GM12873 (cell line): Measurements from ENCODE around the gene MBP.

Source experiments
- TF ChIP-seq, protein P1 (sequence below): IDR thresholded peaks from 2 replicates; pipeline ENCODE4 v1.5.1; 2012; ENCODE audit warnings: low read depth, mild to moderate bottlenecking, moderate library complexity, low read length, control low read depth; ENCODE audit not compliant: insufficient read depth; ENCODE audit errors: missing control alignments

MBP gene

GRCh38 chr18:77082316-77082955, 50.1 kb downstream of the MBP start:
- TF ChIP-seq, protein P1, sequence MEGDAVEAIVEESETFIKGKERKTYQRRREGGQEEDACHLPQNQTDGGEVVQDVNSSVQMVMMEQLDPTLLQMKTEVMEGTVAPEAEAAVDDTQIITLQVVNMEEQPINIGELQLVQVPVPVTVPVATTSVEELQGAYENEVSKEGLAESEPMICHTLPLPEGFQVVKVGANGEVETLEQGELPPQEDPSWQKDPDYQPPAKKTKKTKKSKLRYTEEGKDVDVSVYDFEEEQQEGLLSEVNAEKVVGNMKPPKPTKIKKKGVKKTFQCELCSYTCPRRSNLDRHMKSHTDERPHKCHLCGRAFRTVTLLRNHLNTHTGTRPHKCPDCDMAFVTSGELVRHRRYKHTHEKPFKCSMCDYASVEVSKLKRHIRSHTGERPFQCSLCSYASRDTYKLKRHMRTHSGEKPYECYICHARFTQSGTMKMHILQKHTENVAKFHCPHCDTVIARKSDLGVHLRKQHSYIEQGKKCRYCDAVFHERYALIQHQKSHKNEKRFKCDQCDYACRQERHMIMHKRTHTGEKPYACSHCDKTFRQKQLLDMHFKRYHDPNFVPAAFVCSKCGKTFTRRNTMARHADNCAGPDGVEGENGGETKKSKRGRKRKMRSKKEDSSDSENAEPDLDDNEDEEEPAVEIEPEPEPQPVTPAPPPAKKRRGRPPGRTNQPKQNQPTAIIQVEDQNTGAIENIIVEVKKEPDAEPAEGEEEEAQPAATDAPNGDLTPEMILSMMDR: no peak

- TF ChIP-seq, protein P1: no peak
These were observed 51.2 kb downstream of the MBP start for GRCh38 chr18:77081390-77081778.

DNA sequence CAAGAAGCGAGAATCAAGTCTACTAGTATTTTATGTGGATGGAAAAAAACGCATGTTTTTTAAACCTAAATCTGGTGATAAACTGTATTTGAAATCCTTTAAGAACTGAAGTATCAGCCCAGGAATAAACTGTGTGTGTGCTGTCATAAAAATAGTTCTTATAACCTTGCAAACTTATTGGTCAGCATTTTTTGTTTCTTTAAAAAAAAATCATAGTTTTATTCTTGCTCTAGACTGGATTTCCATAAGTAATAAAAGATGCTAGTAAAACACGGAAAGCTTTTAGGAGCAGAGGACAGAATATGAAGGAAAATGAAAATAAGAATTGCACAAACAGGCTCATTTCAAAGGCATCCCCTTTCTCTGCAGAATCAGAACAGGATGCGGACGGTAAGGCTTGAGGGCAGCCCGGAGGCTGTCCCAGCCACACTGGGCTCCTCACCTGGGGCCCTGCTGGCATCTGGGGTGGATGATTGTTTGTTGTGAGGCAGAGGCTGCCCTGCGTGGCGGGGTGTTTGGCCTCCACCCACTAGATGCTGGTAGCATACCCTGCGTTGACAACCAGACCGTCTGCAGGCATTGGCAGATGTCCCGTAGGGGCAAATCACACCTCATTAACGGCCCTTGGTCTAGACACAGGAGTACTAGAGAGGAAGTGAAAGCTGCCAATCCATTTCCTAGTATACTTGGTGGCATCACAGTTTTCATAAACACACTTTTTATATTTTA, 52.5 kb downstream of the MBP start:
- TF ChIP-seq, protein P1: no peak

- TF ChIP-seq, protein P1: no peak
These were observed 53.5 kb downstream of the MBP start for GRCh38 chr18:77079088-77079487.

- TF ChIP-seq, protein P1: no peak
These were observed 53.9 kb downstream of the MBP start for GRCh38 chr18:77078690-77079070.

GRCh38 chr18:77077941-77078689, 54.5 kb downstream of the MBP start:
- TF ChIP-seq, protein P1: no peak

GRCh38 chr18:77077401-77077800, 55.2 kb downstream of the MBP start:
- TF ChIP-seq, protein P1: no peak
